ENCODE results near the gene AMOTL1. TPM values are rescaled to one million over a fixed set of nuclear protein-coding genes. Genes with fewer than 3 reads are reported as not detected.

Gene AMOTL1
- 10 to 100 TPM; 45.0 to 60.0 TPM for total RNA-seq
- 30.1 TPM for polyA plus RNA-seq (2013, experiment 1 of 2)
- polyA plus RNA-seq (2013, experiment 2 of 2): 33.0 TPM
- long read RNA-seq, experiment 1, full-length matches to known transcripts: 1 of 17 reads
- long read RNA-seq, experiment 1, partial matches to known transcripts: 3 of 17 reads
- long read RNA-seq, experiment 1, other reads (novel, unspliced or antisense): 13 of 17 reads
- long read RNA-seq, experiment 2, full-length matches to known transcripts: 40 of 106 reads
- long read RNA-seq, experiment 2, partial matches to known transcripts: 10 of 106 reads
- long read RNA-seq, experiment 2, other reads (novel, unspliced or antisense): 56 of 106 reads
- long read RNA-seq, experiment 3, full-length matches to known transcripts: 56 of 100 reads
- long read RNA-seq, experiment 3, partial matches to known transcripts: 18 of 100 reads
- long read RNA-seq, experiment 3, other reads (novel, unspliced or antisense): 26 of 100 reads
- long read RNA-seq, experiment 4, partial matches to known transcripts: 3 of 4 reads
- long read RNA-seq, experiment 4, other reads (novel, unspliced or antisense): 1 of 4 reads

GRCh38 chr11:94767701-94768601, at the start of gene AMOTL1:
TSS of gene AMOTL1 (plus strand) at chr11:94768356. CDS start at chr11:94768512, 156 bp downstream.
- WGBS, 2 experiments (ENCODE audit: insufficient coverage in 1 of 2, insufficient read length in 1 of 2): 6 to 25% methylated on average over 15 to 56 of the region's 57 CpGs
- Mint-ChIP-seq H3K4me3 (no peak within 1 kb of the TSS), H3K36me3 (ENCODE audit: low read depth) (peaks cover 6% of the 10 kb centered on the region), H3K27me3 (ENCODE audit: insufficient read depth) (peaks cover 19% of the 10 kb centered on the region), H3K27ac (peak within 1 kb of the TSS; percentile 93), H3K4me1 (peaks cover 32% of the 10 kb centered on the region), H3K9me3 (peaks cover 5% of the 10 kb centered on the region)
- DNase-seq: peak; percentile 98
- Histone ChIP-seq H3K27ac (ENCODE audit: low read depth, low read length) (peak within 1 kb of the TSS; percentile 81), H3K9ac (ENCODE audit: extremely low read depth, low read length, poor library complexity, severe bottlenecking) (peak within 1 kb of the TSS; percentile 95), H3K4me1 (ENCODE audit: control insufficient read depth, insufficient read depth, low read length) (peaks cover 21% of the 10 kb centered on the region), H3K9me3 (ENCODE audit: control insufficient read depth, low read length) (peaks cover 7% of the 10 kb centered on the region), H3K27me3 (ENCODE audit: control insufficient read depth, insufficient read depth, low read length, poor library complexity, severe bottlenecking) (no peaks in the 10 kb centered on the region), H3K4me3 (ENCODE audit: low read length) (peak within 1 kb of the TSS; percentile 96), H3K36me3 (ENCODE audit: control insufficient read depth, insufficient read depth, low read length) (peaks cover 16% of the 10 kb centered on the region)
- TF ChIP-seq CTCF (conservative IDR thresholded peaks at IDR 0.05): peak; percentile 28

GRCh38 chr11:94719876-94720275, 48.3 kb upstream of the AMOTL1 start:
- no peaks in the 10 kb centered on the region for H3K36me3 Mint-ChIP-seq (ENCODE audit: low read depth)
- peaks cover 15% of the 10 kb centered on the region for H3K4me1 Mint-ChIP-seq
- WGBS, 2 experiments (ENCODE audit: insufficient coverage in 1 of 2, insufficient read length in 1 of 2): 91 to 97% methylated on average over 3 of the region's 3 CpGs
- DNase-seq: no peak
- no peak for TF ChIP-seq CTCF (conservative IDR thresholded peaks at IDR 0.05)
- no peak overlapping the region for H3K27ac Mint-ChIP-seq
- no peaks in the 10 kb centered on the region for H3K36me3 ChIP-seq (ENCODE audit: control insufficient read depth, insufficient read depth, low read length)
- H3K4me3 Mint-ChIP-seq: no peak overlapping the region
- no peak overlapping the region for H3K9ac ChIP-seq (ENCODE audit: extremely low read depth, low read length, poor library complexity, severe bottlenecking)
- no peaks in the 10 kb centered on the region for H3K27me3 ChIP-seq (ENCODE audit: control insufficient read depth, insufficient read depth, low read length, poor library complexity, severe bottlenecking)
- H3K4me3 ChIP-seq (ENCODE audit: low read length): no peak overlapping the region
- H3K27ac ChIP-seq (ENCODE audit: low read depth, low read length): no peak overlapping the region
- no peaks in the 10 kb centered on the region for H3K27me3 Mint-ChIP-seq (ENCODE audit: insufficient read depth)
- peaks cover 8% of the 10 kb centered on the region for H3K9me3 Mint-ChIP-seq
- H3K9me3 ChIP-seq (ENCODE audit: control insufficient read depth, low read length): peaks cover 7% of the 10 kb centered on the region
- H3K4me1 ChIP-seq (ENCODE audit: control insufficient read depth, insufficient read depth, low read length): no peaks in the 10 kb centered on the region

GRCh38 chr11:94721565-94722292, 46.4 kb upstream of the AMOTL1 start:
- H3K27ac ChIP-seq (ENCODE audit: low read depth, low read length): no peak overlapping the region
- Mint-ChIP-seq H3K27ac (no peak overlapping the region), H3K27me3 (ENCODE audit: insufficient read depth) (no peaks in the 10 kb centered on the region)

More at GRCh38 chr11:94721565-94722292, 46.4 kb upstream of the AMOTL1 start:
- H3K4me3 ChIP-seq (ENCODE audit: low read length): no peak overlapping the region
- no peak overlapping the region for H3K4me3 Mint-ChIP-seq
- peak; percentile 75 for DNase-seq
- 79 to 83% methylated on average over 1 to 2 of the region's 2 CpGs for WGBS, 2 experiments (ENCODE audit: insufficient coverage in 1 of 2, insufficient read length in 1 of 2)
- no peaks in the 10 kb centered on the region for H3K4me1 ChIP-seq (ENCODE audit: control insufficient read depth, insufficient read depth, low read length)
- H3K9me3 ChIP-seq (ENCODE audit: control insufficient read depth, low read length): no peaks in the 10 kb centered on the region
- H3K4me1 Mint-ChIP-seq: peaks cover 17% of the 10 kb centered on the region
- peaks cover 4% of the 10 kb centered on the region for H3K9me3 Mint-ChIP-seq
- no peaks in the 10 kb centered on the region for H3K27me3 ChIP-seq (ENCODE audit: control insufficient read depth, insufficient read depth, low read length, poor library complexity, severe bottlenecking)
- H3K36me3 Mint-ChIP-seq (ENCODE audit: low read depth): no peaks in the 10 kb centered on the region
- no peaks in the 10 kb centered on the region for H3K36me3 ChIP-seq (ENCODE audit: control insufficient read depth, insufficient read depth, low read length)
- no peak for TF ChIP-seq CTCF (conservative IDR thresholded peaks at IDR 0.05)
- no peak overlapping the region for H3K9ac ChIP-seq (ENCODE audit: extremely low read depth, low read length, poor library complexity, severe bottlenecking)
